Neural cell (in vitro differentiated cells): Measurements from ENCODE around the gene ENG. TPM values are rescaled to one million over a fixed set of nuclear protein-coding genes. Genes with fewer than 3 reads are reported as not detected.

ENCODE experiments used
- H2AFZ ChIP-seq: fragments of 200-600, 300-800 bp; sonication (generic), shearing (Covaris generic); 2 replicates; pipeline ENCODE4 v1.6.0; 2014; ENCODE audit warnings: low read depth, mild to moderate bottlenecking, antibody characterized with exemption, low read length, moderate library complexity
- H3F3A ChIP-seq: fragments of 200-600 bp; shearing (Covaris generic); 2 replicates; pipeline ENCODE4 v1.6.1; 2016; ENCODE audit warnings: mild to moderate bottlenecking, moderate library complexity, mixed read lengths, antibody characterized with exemption, low read length; ENCODE audit not compliant: insufficient read depth, poor library complexity, severe bottlenecking
- H3K27ac ChIP-seq: fragments of 200-600, 300-800 bp; sonication (generic), shearing (Covaris generic); 2 replicates; pipeline ENCODE4 v1.5.1; 2014; ENCODE audit warnings: mild to moderate bottlenecking, low read length, moderate library complexity
- H3K27me3 ChIP-seq: fragments of 300-800, 200-600 bp; sonication (generic), shearing (Covaris generic); 2 replicates; pipeline ENCODE4 v1.6.0; 2014; ENCODE audit warnings: mild to moderate bottlenecking, low read depth, low read length, moderate library complexity; ENCODE audit not compliant: insufficient read depth
- H3K36me3 ChIP-seq: fragments of 300-800, 200-600 bp; sonication (generic), shearing (Covaris generic); 2 replicates; pipeline ENCODE4 v1.5.1; 2014; ENCODE audit warnings: mild to moderate bottlenecking, antibody characterized with exemption, low read length, moderate library complexity; ENCODE audit not compliant: insufficient read depth
- H3K4me2 ChIP-seq: fragments of 300-800, 200-600 bp; sonication (generic), shearing (Covaris generic); 2 replicates; pipeline ENCODE4 v1.6.0; 2014; ENCODE audit warnings: mild to moderate bottlenecking, low read length
- H3K4me3 ChIP-seq: fragments of 300-800, 200-600 bp; sonication (generic), shearing (Covaris generic); 2 replicates; pipeline ENCODE4 v1.5.1; 2014; ENCODE audit warnings: mild to moderate bottlenecking, low read length, moderate library complexity
- H3K79me2 ChIP-seq: fragments of 200-600 bp; shearing (Covaris generic); replicated peaks from 2 replicates; pipeline ENCODE4 v1.6.0; 2014; ENCODE audit warnings: mild to moderate bottlenecking, low read length, moderate library complexity; ENCODE audit not compliant: insufficient read depth
- H3K9ac ChIP-seq: fragments of 300-800, 200-600 bp; sonication (generic), shearing (Covaris generic); 2 replicates; pipeline ENCODE4 v1.6.1; 2016; ENCODE audit warnings: mild to moderate bottlenecking, low read length, mixed read lengths
- H3K9me2 ChIP-seq: fragments of 200-600 bp; shearing (Covaris generic); 2 replicates; pipeline ENCODE4 v1.6.1; 2016; ENCODE audit warnings: mild to moderate bottlenecking, low read length, mixed read lengths; ENCODE audit not compliant: insufficient read depth
- H3K9me3 ChIP-seq: fragments of 200-600, 300-800 bp; sonication (generic), shearing (Covaris generic); 2 replicates; pipeline ENCODE4 v1.6.1; 2016; ENCODE audit warnings: mild to moderate bottlenecking, mixed run types, low read length, moderate library complexity, mixed read lengths
- H4K20me1 ChIP-seq: fragments of 200-600 bp; shearing (Covaris generic); 2 replicates; pipeline ENCODE4 v1.6.1; 2016; ENCODE audit warnings: mild to moderate bottlenecking, mixed run types; ENCODE audit not compliant: insufficient read depth
- EP300 ChIP-seq: fragments of 450-650 bp; conservative IDR thresholded peaks from 2 replicates; pipeline ENCODE4 v1.6.1; 2014; ENCODE audit warnings: antibody characterized with exemption, mild to moderate bottlenecking, moderate library complexity; ENCODE audit not compliant: poor library complexity, severe bottlenecking
- EZH2 ChIP-seq: fragments of 200-600, 300-800 bp; shearing (Covaris generic), sonication (generic); IDR thresholded peaks from 2 replicates; pipeline ENCODE4 v1.6.1; 2014; ENCODE audit warnings: antibody characterized with exemption, low read length, borderline replicate concordance, mild to moderate bottlenecking; ENCODE audit not compliant: insufficient read depth, poor library complexity, severe bottlenecking
- MXI1 ChIP-seq: fragments of 450-650 bp; conservative IDR thresholded peaks from 2 replicates; pipeline ENCODE4 v1.6.1; 2014; ENCODE audit warnings: antibody characterized with exemption, mild to moderate bottlenecking; ENCODE audit not compliant: poor library complexity, severe bottlenecking
- POLR2AphosphoS5 ChIP-seq: IDR thresholded peaks from 2 replicates; pipeline ENCODE4 v1.6.1; 2012
- RAD21 ChIP-seq: fragments of 450-650 bp; conservative IDR thresholded peaks from 2 replicates; pipeline ENCODE4 v1.6.1; 2014; ENCODE audit warnings: antibody characterized with exemption, mild to moderate bottlenecking, moderate library complexity
- SMC3 ChIP-seq: fragments of 450-650 bp; conservative IDR thresholded peaks from 2 replicates; pipeline ENCODE4 v1.6.1; 2014; ENCODE audit warnings: antibody characterized with exemption, mild to moderate bottlenecking, moderate library complexity; ENCODE audit not compliant: poor library complexity
- TAF1 ChIP-seq: IDR thresholded peaks from 2 replicates; pipeline ENCODE4 v1.6.1; 2012; ENCODE audit warnings: low read depth
- polyA plus RNA-seq: library from polyadenylated mRNA; depleted of rRNA; stranded (reverse); fragments of >200 nt; gene quantifications from 2 replicates; pipeline ENCODE4 v1.2.3, GENCODE V29; 2014
- TF ChIP-seq, protein P1 (sequence below): IDR thresholded peaks from 2 replicates; pipeline ENCODE4 v1.6.1; 2012; ENCODE audit warnings: borderline replicate concordance

ENG gene
- polyA plus RNA-seq, 1 donor from 2014 or later = not detected

DNA sequence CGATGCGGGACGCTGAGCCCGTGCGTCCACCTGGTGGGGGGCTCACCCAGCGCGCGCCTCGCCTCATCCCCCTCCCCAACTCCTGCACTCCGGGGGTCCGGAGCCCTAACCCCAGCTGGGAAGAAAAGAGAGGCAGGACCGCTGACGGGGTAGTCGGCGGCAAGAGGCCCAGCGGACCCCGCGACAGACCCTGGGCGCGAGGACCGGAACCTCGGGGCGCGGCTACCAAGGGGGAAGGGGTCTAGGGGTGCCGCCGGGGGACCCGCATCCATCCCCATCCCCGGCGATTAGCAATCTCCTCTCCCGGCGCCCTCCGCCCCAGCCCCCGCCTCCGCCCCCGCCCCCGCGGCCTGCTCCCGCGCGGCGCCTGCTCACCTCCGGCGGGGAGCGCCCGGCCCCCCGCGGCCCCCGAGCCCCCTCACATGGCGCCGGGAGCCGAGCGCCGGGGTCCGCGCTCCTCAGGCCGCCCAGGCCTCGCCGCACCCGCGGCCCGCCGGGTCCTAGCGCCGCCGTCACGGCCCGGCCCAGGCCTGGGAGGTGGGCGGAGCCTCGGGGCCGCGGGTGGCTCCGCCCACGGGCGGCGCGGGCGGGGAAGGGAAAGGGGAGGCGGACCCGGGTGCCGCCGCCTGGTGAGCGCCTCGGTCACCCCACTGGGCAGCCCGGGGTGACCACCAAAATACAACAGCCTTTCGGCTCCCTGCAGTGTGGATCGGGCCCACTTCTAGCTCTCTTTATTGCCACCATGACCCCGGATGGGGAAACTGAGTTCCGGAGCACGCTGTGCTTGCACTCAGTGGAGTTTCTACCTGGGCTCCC, 44.9 kb upstream of the ENG start, which contains the start of gene ST6GALNAC6:
TSS of gene ST6GALNAC6 (minus strand) at position 476 of the 816 bp plus-strand sequence. CDS start 1,622 bp downstream, outside the sequence.
- Histone ChIP-seq H3K9ac (peak within 1 kb of the TSS; percentile 84), H3K27ac (peak within 1 kb of the TSS; percentile 12), H2AFZ (peak within 1 kb of the TSS; percentile 88), H3K27me3 (no peaks in the 10 kb centered on the region), H3F3A (peaks cover 5% of the 10 kb centered on the region), H3K9me3 (no peaks in the 10 kb centered on the region), H3K9me2 (no peaks in the 10 kb centered on the region), H3K36me3 (peaks cover 13% of the 10 kb centered on the region), H4K20me1 (no peaks in the 10 kb centered on the region), H3K79me2 (no peaks in the 10 kb centered on the region), H3K4me2 (peak within 1 kb of the TSS; percentile 30), H3K4me3 (peak within 1 kb of the TSS; percentile 96)
- peak; percentile 22 for TF ChIP-seq MXI1
- TF ChIP-seq POLR2AphosphoS5 = peak; percentile 38
- no peak for TF ChIP-seq EP300

DNA sequence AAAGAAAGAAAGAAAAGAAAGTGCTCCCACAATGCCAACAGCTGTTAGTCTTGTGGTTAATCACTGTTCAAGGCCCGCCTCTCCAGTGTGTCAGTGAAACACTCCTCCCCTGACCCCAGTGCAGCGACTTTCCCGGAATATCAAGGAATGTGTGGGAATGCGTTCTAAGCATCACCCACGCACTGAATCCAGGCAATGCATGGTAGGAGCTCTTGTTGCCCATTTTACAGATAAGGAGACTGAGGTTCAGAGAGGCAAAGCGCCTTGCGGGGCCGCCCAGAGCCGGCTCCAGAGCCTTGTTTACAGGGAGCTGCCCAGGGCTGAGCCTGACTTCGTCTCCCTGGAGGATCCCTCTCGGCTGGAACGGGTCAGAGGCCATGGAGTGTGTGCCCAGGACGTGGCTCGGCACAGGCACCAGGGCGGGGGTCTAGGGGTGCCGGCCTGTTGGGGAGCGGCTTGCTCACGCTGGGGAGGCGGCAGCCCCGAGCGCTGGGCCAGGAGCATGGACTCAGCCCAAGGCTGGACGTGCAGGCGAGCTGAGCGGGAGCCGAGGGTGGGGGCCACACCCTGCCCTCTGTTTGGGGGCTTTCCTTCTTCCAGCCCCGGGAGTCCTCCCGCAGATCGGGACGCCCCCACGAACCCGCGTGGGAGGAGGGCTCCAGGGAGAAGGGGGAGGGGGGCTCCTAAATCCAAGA, 44.1 kb upstream of the ENG start:
- Histone ChIP-seq H3K9me3 (no peaks in the 10 kb centered on the region), H4K20me1 (no peaks in the 10 kb centered on the region), H3K36me3 (peaks cover 16% of the 10 kb centered on the region), H3K4me2 (peak overlapping the region; percentile 30), H3K9me2 (no peaks in the 10 kb centered on the region), H3F3A (peaks cover 5% of the 10 kb centered on the region), H3K4me3 (peak overlapping the region; percentile 96), H2AFZ (peak overlapping the region; percentile 88), H3K27me3 (no peaks in the 10 kb centered on the region), H3K27ac (peak overlapping the region; percentile 12), H3K9ac (peak overlapping the region; percentile 84), H3K79me2 (no peaks in the 10 kb centered on the region)
- TF ChIP-seq POLR2AphosphoS5 (no peak), MXI1 (peak; percentile 13)

DNA sequence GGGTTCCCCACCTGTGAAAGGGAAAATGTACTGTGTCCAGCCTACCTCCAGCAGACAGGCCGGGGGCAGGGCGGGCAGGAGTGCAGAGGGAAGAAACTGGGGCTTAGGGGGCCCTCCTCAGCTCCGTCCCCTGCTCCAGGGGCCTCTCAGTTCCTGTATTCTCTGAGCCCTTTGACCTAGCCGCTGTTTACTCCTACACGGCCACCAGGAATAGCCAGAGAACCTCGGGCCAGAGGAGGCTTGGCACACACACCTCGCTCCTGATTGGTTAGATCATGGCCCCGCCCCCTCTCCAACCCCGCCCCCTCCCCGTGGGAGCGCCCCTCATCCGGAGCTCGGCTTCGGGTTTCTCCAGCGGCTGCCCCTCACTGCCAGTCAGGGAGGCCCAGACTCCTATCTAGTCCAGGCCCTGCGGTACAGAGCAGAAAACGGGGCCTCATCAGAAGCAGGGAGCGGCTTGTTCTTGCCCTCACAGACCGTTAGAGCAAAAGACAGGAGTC, 42.8 kb upstream of the ENG start:
- Histone ChIP-seq H3K9me2 (no peaks in the 10 kb centered on the region), H3K4me2 (no peak overlapping the region), H4K20me1 (no peaks in the 10 kb centered on the region), H3F3A (peaks cover 5% of the 10 kb centered on the region), H3K9me3 (no peaks in the 10 kb centered on the region), H3K27me3 (no peaks in the 10 kb centered on the region), H3K9ac (no peak overlapping the region), H3K79me2 (no peaks in the 10 kb centered on the region), H3K4me3 (peak overlapping the region; percentile 28), H3K27ac (no peak overlapping the region), H3K36me3 (peaks cover 25% of the 10 kb centered on the region), H2AFZ (no peak overlapping the region)
- TF ChIP-seq TAF1 = no peak
- no peak for TF ChIP-seq EZH2
- TF ChIP-seq, protein P1, sequence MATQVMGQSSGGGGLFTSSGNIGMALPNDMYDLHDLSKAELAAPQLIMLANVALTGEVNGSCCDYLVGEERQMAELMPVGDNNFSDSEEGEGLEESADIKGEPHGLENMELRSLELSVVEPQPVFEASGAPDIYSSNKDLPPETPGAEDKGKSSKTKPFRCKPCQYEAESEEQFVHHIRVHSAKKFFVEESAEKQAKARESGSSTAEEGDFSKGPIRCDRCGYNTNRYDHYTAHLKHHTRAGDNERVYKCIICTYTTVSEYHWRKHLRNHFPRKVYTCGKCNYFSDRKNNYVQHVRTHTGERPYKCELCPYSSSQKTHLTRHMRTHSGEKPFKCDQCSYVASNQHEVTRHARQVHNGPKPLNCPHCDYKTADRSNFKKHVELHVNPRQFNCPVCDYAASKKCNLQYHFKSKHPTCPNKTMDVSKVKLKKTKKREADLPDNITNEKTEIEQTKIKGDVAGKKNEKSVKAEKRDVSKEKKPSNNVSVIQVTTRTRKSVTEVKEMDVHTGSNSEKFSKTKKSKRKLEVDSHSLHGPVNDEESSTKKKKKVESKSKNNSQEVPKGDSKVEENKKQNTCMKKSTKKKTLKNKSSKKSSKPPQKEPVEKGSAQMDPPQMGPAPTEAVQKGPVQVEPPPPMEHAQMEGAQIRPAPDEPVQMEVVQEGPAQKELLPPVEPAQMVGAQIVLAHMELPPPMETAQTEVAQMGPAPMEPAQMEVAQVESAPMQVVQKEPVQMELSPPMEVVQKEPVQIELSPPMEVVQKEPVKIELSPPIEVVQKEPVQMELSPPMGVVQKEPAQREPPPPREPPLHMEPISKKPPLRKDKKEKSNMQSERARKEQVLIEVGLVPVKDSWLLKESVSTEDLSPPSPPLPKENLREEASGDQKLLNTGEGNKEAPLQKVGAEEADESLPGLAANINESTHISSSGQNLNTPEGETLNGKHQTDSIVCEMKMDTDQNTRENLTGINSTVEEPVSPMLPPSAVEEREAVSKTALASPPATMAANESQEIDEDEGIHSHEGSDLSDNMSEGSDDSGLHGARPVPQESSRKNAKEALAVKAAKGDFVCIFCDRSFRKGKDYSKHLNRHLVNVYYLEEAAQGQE = no peak
- TF ChIP-seq SMC3 = no peak
- no peak for TF ChIP-seq RAD21
- no peak for TF ChIP-seq EP300
